Measurements from ENCODE around the gene XXYLT1. TPM values are rescaled to one million over a fixed set of nuclear protein-coding genes. Genes with fewer than 3 reads are reported as not detected.

The XXYLT1 gene
- total and polyA plus RNA-seq, 10 of the 15 experiments (the other 5 are each of a cell fraction or from before 2014, with no cell fraction given) = 1.2 to 14.2 (median 9.3) TPM

DNA sequence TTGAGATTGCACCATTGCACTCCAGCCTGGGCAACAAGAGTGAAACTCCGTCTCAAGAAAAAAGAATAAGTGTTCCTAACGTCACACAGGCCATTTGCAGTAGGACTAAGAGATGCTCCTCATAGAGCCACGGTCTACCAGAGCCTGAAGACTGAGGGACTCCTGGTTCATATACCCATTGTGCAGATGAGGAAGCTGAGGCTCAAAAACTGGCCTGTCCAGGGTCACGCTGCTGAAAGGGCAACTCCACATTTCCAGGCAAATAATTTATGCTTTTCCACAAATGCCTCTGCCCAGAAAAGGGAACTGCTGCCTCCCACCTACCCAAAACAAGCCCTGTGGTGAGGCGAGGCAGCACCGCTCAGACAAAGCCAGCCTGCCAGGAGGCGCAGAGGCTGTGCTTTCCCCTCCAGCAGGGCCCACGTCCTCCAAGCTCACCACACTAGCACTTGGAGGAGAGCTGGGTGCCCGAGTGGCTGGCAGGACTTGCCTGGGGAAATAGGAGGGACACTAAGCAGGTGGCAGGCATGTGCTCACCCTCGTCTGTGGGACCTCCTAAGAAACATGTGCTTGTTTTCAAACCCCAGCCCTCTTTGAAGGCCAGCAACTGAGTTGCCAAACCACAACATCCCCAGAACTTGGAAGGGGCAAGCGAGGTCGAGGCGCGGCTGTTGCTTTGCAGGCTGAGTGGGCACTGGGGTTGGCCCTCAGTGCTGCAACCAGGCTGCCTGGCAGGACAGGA, 195.6 kb downstream of the XXYLT1 start (continued):
- TF ChIP-seq, protein P1, sequence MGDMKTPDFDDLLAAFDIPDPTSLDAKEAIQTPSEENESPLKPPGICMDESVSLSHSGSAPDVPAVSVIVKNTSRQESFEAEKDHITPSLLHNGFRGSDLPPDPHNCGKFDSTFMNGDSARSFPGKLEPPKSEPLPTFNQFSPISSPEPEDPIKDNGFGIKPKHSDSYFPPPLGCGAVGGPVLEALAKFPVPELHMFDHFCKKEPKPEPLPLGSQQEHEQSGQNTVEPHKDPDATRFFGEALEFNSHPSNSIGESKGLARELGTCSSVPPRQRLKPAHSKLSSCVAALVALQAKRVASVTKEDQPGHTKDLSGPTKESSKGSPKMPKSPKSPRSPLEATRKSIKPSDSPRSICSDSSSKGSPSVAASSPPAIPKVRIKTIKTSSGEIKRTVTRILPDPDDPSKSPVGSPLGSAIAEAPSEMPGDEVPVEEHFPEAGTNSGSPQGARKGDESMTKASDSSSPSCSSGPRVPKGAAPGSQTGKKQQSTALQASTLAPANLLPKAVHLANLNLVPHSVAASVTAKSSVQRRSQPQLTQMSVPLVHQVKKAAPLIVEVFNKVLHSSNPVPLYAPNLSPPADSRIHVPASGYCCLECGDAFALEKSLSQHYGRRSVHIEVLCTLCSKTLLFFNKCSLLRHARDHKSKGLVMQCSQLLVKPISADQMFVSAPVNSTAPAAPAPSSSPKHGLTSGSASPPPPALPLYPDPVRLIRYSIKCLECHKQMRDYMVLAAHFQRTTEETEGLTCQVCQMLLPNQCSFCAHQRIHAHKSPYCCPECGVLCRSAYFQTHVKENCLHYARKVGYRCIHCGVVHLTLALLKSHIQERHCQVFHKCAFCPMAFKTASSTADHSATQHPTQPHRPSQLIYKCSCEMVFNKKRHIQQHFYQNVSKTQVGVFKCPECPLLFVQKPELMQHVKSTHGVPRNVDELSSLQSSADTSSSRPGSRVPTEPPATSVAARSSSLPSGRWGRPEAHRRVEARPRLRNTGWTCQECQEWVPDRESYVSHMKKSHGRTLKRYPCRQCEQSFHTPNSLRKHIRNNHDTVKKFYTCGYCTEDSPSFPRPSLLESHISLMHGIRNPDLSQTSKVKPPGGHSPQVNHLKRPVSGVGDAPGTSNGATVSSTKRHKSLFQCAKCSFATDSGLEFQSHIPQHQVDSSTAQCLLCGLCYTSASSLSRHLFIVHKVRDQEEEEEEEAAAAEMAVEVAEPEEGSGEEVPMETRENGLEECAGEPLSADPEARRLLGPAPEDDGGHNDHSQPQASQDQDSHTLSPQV (IDR thresholded peaks at IDR 0.05) = no peak
- TF ChIP-seq, protein P2, sequence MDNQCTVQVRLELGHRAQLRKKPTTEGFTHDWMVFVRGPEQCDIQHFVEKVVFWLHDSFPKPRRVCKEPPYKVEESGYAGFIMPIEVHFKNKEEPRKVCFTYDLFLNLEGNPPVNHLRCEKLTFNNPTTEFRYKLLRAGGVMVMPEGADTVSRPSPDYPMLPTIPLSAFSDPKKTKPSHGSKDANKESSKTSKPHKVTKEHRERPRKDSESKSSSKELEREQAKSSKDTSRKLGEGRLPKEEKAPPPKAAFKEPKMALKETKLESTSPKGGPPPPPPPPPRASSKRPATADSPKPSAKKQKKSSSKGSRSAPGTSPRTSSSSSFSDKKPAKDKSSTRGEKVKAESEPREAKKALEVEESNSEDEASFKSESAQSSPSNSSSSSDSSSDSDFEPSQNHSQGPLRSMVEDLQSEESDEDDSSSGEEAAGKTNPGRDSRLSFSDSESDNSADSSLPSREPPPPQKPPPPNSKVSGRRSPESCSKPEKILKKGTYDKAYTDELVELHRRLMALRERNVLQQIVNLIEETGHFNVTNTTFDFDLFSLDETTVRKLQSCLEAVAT (IDR thresholded peaks at IDR 0.05) = no peak
